HG02973 (cell line): Measurements from ENCODE around the gene RPS15.
"Not testable (repeated sequence)": the region's sequence is repeated elsewhere in the genome, so short reads cannot be mapped to it uniquely, and the experiment has no call there.

ENCODE experiments used
- ATAC-seq: cut with Tn5 transposase; IDR thresholded peaks from one replicate; pipeline ENCODE4 v1.9.1; 2021; ENCODE audit warnings: moderate library complexity; ENCODE audit not compliant: unreplicated experiment

Gene RPS15

DNA sequence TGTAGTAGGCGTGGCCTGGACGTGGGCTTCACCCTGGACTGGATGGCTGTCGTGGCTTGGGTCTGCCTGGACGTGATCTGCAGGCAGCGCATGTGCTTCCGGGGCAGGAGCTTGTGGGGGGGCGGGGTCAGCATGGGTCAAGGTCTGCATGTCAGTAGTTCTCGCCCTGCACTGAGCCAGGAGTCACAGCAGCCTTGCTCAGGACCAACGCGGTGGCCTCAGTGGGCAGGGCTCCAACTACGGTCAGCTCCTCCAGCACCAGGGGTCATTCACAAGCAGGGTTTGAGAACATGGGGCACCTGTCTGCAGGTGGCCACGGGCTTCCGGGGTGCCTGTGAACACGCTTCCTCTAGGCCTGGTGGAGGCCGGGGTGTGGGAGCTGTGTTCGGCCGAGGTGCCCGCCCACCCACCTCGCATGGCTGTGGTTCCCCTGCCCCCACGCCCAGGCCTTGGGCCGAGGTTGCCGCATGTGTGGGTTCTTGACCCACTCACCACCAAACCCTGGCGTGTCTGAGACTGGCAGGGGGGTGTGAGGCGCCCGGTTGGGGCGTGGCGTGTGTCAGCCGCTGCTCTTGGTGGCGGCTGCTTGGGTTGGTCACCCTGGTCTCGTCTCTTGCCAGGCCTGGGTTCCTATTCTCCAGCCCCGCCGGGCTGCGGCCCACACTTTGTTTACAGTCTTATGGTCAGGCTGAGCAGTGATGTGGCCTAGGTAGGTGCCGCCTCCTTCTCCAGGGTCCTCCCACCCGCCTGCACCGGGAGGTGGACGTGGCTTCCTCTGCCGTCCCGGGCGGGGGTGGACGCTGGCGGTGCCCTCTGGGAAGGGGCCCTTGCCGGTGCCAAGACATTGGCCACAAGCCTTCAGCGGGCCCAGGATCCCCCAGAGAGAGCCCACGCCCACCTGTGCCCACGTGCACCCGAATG is 4.8 kb upstream of the RPS15 start:
- no peak for ATAC-seq

DNA sequence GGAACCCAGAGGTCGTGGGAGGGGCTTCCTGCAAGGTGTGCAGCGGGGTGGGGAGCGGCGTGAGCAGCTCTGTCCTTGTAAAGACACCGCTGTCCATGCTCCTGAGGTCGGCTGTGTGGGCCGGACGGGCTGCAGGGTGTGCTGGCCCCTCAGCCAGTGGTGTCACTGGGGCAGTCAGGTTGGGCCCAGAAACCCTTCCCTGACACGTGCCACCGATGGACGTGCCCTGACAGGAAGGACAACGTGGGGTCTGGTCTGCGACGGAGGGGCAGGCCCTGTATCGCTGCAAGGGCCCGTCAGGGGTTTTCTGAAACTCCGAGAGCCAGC is 4.2 kb upstream of the RPS15 start:
- no peak for ATAC-seq

DNA sequence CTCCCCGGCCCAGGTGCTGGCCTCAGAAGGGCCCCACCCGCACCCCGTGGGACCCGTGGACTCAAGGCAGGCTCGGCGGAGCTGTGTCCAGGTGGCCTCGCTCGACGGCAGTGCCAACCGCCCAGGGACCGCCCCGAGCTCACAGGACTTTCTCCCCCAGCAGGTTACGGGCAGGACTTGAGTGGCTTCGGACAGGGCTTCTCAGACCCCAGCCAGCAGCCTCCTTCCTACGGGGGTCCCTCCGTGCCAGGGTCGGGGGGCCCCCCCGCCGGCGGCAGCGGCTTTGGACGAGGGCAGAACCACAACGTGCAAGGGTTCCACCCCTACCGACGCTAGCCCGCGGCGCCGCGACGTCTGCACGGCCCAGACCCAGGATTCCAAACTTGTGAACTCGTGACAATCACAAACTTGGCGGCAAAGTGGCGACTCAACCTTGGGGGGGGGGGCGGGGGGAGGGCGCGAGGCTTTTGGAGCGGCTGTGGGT is 3.6 kb upstream of the RPS15 start:
- no peak for ATAC-seq

DNA sequence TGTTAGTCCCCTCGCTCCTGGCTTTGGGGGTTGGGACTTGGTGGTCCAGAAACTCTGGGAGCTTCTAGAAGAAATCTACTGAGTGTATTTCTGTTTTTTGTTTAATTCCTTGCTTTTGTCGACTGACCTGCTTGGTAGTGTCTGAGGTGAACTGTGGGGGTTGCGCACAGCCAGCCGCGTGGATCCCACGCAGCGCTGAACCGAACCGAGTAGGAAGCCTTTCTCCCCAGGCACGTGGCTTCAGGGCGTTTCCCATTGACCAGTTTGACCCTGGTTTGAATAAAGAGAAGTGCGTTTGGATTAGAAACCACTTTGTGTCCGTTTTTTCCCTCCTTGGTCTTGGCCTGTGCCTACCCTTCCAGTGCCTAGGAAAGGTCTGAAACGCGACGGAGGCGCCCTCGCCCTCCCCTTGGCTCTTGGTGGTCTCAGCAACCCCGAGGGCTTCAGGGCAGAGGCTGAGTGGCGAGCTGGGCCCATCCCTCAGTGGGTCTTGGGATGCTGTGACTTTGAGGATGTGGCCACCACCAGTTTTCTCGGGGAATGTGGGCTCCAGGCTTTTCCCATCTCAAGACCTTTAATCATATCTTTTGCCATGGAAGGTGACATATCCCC is 2.7 kb upstream of the RPS15 start:
- no peak for ATAC-seq

DNA sequence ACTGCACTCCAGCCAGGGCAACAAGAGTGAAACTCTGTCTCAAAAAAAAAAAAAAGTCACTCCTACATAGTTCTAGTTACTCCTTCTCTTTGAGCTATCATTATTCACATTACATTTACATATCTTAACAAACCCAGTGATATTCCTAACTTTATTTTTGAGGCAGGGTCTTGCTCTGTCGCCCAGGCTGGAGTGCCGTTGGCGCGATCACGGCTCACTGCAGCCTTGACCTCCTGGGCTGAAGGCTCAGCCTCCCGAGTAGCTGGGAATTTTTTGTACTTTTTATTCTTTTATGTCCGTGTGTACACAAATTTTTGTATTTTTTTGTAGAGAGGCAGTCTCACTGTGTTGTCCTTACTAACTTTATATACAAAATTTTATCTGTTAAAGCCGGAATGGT is 587 bp upstream of the RPS15 start:
- no peak for ATAC-seq

DNA sequence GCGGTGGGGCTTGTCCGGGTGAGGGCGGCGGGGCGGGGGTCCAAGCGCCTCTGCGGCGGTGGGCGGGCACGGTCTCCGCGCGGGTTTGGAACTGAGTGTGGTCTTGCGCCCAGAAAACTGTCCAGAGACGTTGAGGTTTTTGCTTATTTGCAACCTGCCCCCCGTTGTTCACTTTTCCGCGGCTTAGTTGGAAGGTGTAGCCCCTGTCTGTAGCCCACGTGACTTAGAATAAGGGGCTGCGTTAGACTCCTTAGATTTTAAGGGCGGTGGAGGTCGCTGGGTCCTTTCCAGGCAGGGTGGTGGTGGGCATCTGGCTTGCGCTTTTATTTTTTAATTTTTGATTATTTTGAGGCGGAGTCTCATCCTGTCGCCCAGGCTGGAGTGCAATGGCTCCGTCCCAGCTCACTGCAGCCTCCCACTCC is 748 bp downstream of the RPS15 start:
- ATAC-seq: no peak

DNA sequence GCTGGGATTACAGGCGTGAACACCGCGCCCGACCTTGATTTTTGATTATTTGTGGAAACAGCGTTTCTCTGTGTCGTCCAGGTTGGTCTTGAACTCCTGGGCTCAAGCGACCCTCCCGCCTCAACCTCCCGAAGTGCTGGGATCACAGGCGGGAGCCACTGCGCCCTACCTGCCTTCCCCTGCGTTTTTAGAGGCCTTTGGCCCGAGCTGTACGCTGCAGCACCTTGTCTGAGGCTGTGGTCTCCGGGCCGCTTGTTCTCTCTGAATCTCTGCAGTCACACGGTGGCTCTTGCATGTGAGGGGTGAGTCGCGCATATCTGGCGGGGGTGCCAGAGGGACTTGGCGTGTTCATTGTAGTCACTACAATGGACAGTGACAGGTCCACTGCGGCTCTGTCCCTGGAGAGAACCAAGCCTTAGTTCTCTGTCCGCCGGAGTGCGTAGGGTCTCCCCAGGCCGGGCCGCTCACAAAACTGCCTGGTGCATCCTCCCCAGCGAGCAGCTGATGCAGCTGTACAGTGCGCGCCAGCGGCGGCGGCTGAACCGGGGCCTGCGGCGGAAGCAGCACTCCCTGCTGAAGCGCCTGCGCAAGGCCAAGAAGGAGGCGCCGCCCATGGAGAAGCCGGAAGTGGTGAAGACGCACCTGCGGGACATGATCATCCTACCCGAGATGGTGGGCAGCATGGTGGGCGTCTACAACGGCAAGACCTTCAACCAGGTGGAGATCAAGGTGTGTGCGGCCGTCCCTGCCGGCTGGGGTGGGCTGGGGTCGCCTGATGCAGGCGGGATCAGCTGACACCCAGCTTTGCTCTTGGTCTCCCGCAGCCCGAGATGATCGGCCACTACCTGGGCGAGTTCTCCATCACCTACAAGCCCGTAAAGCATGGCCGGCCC is 1.6 kb downstream of the RPS15 start:
- not testable (repeated sequence) for ATAC-seq

DNA sequence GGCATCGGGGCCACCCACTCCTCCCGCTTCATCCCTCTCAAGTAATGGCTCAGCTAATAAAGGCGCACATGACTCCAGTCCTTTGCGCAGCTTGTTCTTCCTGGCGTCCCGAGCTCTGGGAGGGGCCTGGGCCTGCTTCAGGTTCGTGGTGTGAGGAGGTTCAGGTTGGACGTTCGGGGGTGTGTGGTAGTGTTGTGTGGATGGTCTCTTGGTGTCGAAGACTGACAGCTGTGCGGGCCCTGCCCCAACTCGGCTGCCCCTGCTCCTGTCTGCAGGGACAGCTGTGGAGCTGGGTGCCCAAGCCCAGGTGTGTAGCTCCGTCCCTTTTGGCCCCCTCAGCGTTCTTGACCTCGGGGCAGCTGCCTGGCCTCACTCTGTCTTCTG is 2.2 kb downstream of the RPS15 start:
- ATAC-seq: no peak

DNA sequence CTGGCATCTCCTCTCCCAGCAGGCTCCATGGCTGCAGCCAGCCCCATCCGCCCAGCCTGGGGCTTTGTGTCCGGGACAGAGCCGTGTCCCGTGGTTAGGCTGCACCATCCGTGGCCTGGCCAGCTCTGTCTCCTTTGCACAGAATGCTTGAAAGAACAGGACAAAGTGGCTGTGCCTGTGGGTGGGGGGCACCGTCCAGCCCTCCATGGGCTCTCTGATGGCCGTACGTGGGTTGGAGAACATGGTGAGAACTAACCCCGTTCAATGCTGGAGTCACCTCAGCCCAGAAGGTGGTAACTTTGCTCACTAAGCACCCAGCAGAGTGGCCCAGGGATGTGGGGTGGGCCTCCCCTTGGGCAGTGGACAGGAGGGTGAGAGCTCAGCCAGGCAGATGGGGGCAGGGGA is 2.8 kb downstream of the RPS15 start:
- ATAC-seq: no peak

DNA sequence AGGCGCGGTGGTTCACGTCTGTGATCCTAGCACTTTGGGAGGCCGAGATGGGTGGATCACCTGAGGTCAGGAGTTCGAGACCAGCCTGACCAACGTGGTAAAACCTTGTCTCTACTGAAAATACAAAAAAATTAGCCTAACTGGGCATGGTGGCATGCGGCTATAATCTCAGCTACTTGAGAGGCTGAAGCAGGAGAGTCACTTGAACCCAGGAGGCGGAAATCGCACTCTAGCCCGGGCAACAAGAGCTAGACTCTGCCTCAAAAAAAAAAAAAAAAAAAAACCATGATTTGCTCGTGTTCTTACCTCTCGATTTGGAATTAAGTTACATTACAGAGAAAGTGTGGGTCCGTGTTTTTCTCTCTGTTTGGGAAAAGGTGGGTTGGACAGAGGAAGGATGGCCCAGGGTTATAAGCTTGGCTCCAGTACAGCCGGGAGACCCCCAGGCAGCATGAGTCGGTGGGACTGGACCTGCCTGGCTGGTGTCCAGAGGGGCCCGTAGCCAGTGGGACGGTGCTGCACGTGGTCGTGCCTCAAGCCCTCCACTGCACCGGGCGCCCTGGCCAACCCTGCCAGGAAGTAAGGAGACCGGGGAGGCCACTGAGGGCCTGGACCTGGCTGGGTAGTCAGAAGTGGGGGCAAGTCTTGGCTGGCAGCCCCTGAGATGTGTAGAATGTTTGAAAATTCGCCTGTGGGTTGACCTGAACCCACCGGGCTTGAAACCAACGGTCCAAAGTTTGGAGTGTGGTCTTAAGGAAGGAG is 3.7 kb downstream of the RPS15 start:
- ATAC-seq: no peak

DNA sequence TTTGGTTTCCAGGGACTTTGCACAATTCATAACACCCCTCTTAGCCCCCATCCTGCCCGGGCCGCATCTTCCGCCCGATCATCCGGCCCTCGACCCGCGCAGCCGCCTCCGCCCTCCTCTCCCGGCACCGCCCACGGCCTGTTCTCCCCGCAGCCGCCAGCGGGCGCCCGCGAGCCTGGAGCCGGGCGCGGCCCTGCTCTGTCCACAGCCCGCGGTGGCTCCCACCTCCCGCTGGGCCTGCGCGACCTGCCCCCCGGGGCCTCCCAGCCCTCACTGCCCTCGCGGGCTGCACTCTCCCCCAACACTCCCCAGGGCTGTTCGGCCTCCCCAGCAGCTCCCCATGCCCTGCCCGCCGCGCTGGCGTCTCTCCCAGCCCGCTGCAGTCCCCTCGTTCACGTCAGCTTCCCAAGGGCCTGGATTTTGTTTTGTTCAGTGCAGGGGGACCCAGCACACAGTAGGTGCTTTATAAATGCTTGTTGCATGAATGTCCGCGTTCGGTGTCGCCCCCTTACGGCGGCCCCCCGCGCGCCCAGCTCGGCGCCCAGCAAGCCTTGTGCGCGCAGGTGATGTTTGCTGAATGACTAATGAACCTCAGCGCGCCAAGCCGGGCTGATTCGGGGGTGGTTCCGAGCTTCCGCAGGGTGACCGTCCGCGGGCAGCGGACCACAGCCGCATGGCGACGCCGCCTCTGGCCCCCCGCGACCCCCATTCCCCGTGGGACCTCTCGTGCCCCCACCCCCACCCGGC is 7.2 kb downstream of the RPS15 start:
- ATAC-seq: no peak

DNA sequence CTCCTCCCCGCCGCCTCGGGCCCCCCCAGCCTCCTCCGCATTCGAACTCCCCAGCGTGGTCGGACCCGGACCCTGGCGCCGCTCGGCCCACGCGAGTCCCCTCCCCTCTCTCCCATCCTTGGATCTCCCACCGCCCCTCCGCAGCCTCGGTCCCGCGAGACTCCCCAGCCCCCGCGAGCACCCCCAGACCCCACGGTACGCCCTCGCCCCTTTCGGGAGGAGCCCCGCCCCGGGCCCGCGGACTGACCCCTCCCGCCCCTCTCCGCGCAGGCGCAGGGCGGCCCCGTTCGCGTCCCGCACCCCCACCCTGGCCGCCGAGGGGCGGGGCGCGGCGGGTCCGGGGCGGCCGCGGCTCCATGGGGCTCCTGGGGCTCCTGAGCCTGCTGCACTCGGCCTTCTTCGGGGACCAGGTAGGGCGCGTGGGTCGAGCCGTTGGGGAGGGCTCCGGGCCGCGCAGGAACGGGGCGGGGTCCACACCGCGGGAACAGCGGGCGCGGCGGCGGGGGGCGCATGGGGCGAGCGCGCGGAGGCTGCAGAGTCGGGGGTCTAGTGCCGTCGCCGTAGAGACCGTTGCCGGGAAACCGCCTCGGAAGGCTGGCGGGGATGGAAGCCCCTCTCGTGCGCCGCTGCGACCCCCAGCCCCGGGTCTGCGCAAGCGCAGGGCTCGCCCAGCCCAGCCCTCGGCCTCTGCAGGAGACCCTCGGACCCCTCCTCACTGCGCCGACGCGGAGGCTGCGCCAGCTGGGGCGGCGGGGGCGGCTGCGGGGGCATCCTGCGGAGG is 7.9 kb downstream of the RPS15 start:
- no peak for ATAC-seq

DNA sequence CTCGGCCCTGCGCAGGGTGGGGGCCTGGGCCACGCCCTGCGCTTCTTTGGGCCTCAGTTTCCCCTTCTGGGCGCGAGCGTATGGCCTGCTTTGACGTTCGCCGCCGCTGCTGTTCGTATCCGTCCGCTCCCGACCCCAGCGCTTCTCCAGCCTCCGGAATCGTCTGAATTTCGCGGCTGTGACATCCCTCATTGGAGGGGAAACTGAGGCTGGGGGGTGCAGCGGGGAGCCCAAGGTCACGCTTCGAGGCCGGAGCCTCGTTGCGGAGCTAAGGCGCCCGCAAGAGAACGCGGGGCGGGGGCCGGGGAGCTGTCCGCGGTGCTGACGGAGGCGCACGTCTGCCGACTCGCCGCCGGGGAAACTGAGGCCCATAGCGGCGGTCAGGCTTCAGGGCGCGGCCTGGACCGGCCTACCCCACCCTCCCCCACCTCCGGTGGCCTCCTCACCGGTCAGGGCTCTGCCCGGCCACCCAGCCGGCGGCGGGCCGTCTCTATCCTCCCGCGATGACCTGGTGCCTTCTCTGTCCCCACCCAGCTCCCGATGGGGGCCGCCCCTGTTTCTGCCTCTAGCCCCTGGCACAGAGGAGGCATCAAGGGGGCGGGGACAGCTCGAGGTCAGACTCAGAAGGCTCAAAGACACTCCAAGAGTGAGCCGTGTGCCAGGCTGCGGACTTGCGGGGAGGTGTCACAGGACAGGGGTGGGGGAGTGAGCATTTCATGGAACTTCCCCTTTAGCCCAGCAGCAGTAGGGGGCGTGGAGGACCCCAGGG is 8.7 kb downstream of the RPS15 start:
- ATAC-seq: no peak

DNA sequence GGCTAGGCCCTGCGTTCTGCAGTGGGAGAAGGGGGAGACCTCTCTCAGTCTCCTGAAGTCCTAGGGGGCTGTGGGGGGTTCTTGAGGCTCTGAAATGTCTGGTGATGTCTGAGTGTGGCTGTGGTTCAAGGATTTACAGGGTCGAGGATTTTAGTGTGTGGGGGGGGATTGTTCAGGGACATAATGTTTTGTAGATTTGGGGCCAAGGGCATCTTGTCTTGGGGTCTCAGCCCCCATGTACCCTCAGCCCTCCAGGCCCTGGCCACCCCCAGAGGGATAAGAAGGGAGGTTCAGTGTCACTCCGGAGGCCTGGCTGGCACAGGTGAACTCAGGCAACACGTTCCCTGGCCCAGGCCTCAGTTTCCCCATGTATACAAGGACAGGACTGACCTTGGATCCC is 9.3 kb downstream of the RPS15 start:
- ATAC-seq: no peak

DNA sequence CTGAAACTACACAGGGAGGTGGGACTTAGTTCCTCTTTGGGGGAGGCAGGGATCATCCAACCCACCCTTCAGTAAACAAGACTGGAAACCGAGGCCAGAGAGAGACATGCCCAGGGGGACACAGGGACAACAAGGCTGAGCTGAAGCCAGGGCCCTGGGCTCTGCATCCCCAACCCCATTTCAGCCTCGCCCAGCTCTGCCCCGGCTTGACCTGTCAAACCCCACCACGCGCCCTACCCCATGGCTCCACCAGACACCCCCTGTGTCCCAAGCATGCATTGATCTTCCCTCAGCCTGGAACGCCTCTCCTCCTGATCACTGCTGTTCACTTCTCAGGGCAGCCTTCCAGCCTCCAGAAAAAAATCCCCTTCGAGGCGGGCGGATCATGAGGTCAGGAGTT is 9.7 kb downstream of the RPS15 start:
- no peak for ATAC-seq

DNA sequence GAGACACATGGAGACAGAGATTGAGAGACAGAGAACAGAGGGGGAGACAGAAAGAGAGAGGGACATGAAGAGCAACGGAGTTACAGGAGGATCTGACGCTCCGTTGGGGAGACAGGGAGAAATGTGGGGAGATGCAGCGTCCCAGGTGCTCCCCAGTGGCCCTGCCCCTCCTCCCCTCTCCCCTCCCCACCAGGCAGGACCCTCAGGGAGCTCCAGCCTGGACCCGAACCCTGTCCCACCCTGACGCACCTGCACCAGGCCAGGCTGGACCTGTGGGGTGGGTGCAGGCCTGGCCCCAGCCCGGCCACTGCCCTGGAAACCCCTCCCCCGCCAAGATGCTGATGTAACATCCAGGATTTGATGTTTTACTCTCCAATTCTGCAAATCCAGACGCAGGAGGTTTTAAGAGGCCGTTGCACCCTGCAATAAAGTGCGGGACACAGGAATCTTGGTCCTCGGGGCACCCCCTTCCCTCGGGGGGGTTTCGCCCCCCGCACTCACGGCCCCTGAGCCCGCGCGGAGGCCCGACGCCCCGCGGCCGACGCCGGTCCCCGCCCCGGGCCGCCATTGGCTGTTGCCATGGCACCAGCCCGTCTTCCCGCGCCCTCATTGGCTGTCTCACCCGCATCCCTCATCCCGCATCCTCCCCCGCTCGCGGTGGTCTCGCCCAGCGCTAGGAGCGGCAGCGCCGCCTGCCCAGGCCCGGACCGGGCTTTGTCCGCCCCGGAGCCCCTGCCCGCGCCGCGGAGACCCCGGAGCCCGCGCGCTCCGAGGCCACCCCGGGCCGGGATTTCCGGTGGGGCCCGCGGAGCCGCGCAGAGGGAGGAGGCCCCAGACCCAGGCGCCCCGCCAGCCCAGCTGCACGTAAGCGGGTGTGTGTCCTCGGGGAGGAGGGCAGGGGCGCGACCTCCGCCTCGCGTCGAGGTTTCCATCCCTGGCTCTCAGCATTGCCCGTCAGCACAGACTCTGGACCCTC is 11.6 kb downstream of the RPS15 start, which contains the start of gene APC2:
APC2 (plus strand) TSS at position 655 of the 976 bp plus-strand sequence. CDS start 2,881 bp downstream, outside the sequence.
- ATAC-seq: no peak
